ENCODE results near the gene VIPR1. TPM values are rescaled to one million over a fixed set of nuclear protein-coding genes. Genes with fewer than 3 reads are reported as not detected.

The VIPR1 gene
- total RNA-seq, 8 experiments from 2014 or later, result 0.21 to 2.9 (median 0.59) TPM

- no peak overlapping the region for H3K4me3 ChIP-seq
- no peak for ATAC-seq (replicated peaks in 6 of 8)
- no peaks in the 10 kb centered on the region for H3K4me1 ChIP-seq (replicated peaks in 1 of 2)
- H3K27ac ChIP-seq, result no peak overlapping the region
- WGBS, 10 experiments, result 0 to 100% (median 39%) methylated on average over 1 to 4 of the region's 4 CpGs; no CpG with 5 or more reads in 2 of the 10 experiments
- in situ Hi-C loops (cut with MboI; ENCODE audit: low pct_unique_long_range_greater_than_20kb in 2 of 9, low sequenced_read_pairs in 9 of 9, unreplicated experiment in 9 of 9), result no loop called here
These were observed 6.1 kb downstream of the VIPR1 start for GRCh38 chr3:42508562-42508961.

DNA sequence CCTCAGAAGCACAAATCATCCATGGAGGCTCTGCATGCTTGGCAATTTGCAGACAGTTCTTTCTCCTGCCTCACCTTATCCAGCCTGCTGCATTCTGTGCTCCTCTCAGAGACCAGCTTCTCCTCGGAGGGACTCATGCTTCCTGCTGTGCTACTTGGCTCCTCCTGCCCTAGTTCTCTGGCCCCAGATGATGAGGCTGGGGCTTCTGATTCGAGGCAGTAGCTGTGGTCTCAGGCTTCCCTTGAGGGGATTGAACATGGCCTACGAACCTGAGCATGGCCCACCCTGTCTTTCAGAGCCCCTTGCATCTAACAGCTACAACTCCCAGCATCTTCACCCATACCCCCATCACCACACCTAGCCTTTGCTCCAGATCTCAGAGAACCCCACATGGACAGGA lies 6.7 kb downstream of the VIPR1 start:
- WGBS, 10 experiments, result 20 to 61% (median 30%) methylated on average over 1 to 3 of the region's 3 CpGs; no CpG with 5 or more reads in 6 of the 10 experiments
- H3K27ac ChIP-seq, result no peak overlapping the region
- no peaks in the 10 kb centered on the region for H3K4me1 ChIP-seq (replicated peaks in 1 of 2)
- H3K4me3 ChIP-seq, result no peak overlapping the region
- ATAC-seq (replicated peaks in 6 of 8), result no peak
- in situ Hi-C loops (cut with MboI; ENCODE audit: low pct_unique_long_range_greater_than_20kb in 2 of 9, low sequenced_read_pairs in 9 of 9, unreplicated experiment in 9 of 9), result no loop called here

DNA sequence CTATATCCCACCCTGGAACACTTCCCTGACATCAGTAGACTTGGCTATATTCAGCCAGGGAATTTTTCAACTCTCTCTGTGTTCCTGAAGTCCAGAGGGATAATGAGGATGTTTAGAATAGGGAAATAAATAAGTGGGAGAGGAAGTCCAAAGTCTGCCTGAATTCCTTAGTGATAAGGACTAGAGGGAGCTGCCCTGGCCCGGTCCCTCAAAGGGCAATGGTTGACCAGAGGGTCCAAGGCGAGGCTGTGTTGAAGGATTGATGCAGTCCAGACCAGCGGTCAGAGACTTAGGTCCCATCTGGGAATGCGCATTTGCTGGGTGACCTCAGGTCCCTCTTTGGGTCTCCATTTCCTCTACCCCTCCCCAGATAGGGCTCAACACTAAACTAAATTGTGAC lies 7.9 kb downstream of the VIPR1 start:
- no peak overlapping the region for H3K4me3 ChIP-seq
- no peak for ATAC-seq (replicated peaks in 6 of 8)
- in situ Hi-C loops (cut with MboI; ENCODE audit: low pct_unique_long_range_greater_than_20kb in 2 of 9, low sequenced_read_pairs in 9 of 9, unreplicated experiment in 9 of 9), result no loop called here
- WGBS, 10 experiments, result 0 to 83% (median 60%) methylated on average over 1 to 2 of the region's 4 CpGs; no CpG with 5 or more reads in 3 of the 10 experiments
- H3K27ac ChIP-seq, result no peak overlapping the region
- no peaks in the 10 kb centered on the region for H3K4me1 ChIP-seq (replicated peaks in 1 of 2)

GRCh38 chr3:42511201-42511600 lies 8.8 kb downstream of the VIPR1 start:
- no peak overlapping the region for H3K27ac ChIP-seq
- ATAC-seq (replicated peaks in 6 of 8), result no peak

DNA sequence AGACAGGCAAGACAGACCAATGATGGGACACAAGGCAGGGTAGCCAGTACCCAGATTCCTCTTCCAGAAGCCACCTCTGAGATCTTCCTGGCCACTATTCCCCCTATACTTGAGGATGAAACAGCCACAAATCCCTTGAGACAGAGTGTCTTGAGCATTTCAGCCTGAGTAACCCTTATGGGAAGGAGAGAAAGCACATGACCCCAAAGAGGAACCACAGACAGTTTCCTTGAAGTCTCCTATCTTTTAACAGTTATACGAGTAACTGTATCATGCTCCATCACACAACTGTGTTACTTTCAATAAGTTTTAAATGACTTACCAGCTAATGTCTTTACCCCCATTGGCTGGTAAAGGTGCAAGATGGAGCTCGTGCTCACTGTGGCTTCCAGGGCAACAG lies 9.3 kb downstream of the VIPR1 start:
- in situ Hi-C loops (cut with MboI; ENCODE audit: low pct_unique_long_range_greater_than_20kb in 2 of 9, low sequenced_read_pairs in 9 of 9, unreplicated experiment in 9 of 9), result no loop called here

More at GRCh38 chr3:42511201-42511600, 8.8 kb downstream of the VIPR1 start:
- in situ Hi-C loops (cut with MboI; ENCODE audit: low pct_unique_long_range_greater_than_20kb in 2 of 9, low sequenced_read_pairs in 9 of 9, unreplicated experiment in 9 of 9), result no loop called here
- 60 to 67% methylated on average over 1 of the region's 1 CpG; no CpG with 5 or more reads in 8 of the 10 experiments for WGBS, 10 experiments
- no peak overlapping the region for H3K4me3 ChIP-seq
- no peaks in the 10 kb centered on the region for H3K4me1 ChIP-seq (replicated peaks in 1 of 2)

DNA sequence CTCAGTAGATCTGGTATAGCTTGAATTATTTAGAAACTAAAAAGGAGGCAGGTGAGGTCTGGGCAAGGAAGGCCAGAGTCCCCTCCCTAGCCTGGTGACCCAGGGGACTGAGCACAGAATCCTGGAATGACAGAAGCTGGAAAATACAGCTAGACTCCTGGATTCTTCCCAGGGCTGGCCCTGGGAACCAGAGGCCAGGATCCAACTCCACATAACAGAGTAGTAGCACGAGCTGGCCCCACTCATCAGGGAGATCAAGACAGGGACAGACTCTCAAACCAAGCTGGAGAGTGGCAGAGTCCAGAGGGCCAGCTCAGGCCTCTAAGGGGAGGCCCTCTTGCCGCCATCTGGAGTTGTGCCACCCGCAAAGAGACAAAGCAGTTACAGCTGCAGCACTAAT lies 10.7 kb downstream of the VIPR1 start:
- in situ Hi-C loops (cut with MboI; ENCODE audit: low pct_unique_long_range_greater_than_20kb in 2 of 9, low sequenced_read_pairs in 9 of 9, unreplicated experiment in 9 of 9), result no loop called here
- no peaks in the 10 kb centered on the region for H3K4me1 ChIP-seq (replicated peaks in 1 of 2)
- ATAC-seq (replicated peaks in 6 of 8), result no peak
- no peak overlapping the region for H3K4me3 ChIP-seq
- 13 to 92% methylated on average over 2 to 3 of the region's 3 CpGs; no CpG with 5 or more reads in 8 of the 10 experiments for WGBS, 10 experiments
- no peak overlapping the region for H3K27ac ChIP-seq

More for the DNA sequence above, 9.3 kb downstream of the VIPR1 start:
- ATAC-seq (replicated peaks in 6 of 8), result no peak
- WGBS, 10 experiments, result 42 to 100% (median 50%) methylated on average over 1 to 2 of the region's 2 CpGs; no CpG with 5 or more reads in 5 of the 10 experiments
- Histone ChIP-seq H3K4me3 (no peak overlapping the region), H3K4me1 (replicated peaks in 1 of 2) (no peaks in the 10 kb centered on the region), H3K27ac (no peak overlapping the region)

DNA sequence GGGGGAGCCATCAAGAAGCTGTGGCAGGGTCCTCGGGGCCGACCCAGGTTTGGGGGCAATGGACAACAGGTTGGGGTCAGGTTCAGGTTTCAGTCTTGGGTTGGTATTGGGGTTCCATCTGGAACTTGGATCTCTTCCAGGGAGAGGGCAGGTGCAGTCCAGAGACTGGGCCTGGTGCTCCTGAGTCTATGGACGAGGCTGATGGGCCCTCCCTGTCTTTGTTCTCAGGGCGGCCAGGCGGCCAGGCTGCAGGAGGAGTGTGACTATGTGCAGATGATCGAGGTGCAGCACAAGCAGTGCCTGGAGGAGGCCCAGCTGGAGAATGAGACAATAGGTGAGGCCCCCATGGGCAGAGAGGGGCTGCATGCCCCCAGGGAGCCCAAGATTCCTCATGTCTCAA lies 11.1 kb downstream of the VIPR1 start:
- in situ Hi-C loops (cut with MboI; ENCODE audit: low pct_unique_long_range_greater_than_20kb in 2 of 9, low sequenced_read_pairs in 9 of 9, unreplicated experiment in 9 of 9), result no loop called here

GRCh38 chr3:42514876-42515275 lies 12.4 kb downstream of the VIPR1 start:
- H3K4me3 ChIP-seq, result no peak overlapping the region
- no peak for ATAC-seq (replicated peaks in 6 of 8)
- in situ Hi-C loops (cut with MboI; ENCODE audit: low pct_unique_long_range_greater_than_20kb in 2 of 9, low sequenced_read_pairs in 9 of 9, unreplicated experiment in 9 of 9), result no loop called here
- no peaks in the 10 kb centered on the region for H3K4me1 ChIP-seq (replicated peaks in 1 of 2)
- no peak overlapping the region for H3K27ac ChIP-seq
- WGBS, 10 experiments, result 58 to 100% (median 89%) methylated on average over 1 to 3 of the region's 4 CpGs; no CpG with 5 or more reads in 4 of the 10 experiments

More for the DNA sequence above, 11.1 kb downstream of the VIPR1 start:
- 40 to 80% (median 70%) methylated on average over 1 to 5 of the region's 6 CpGs; no CpG with 5 or more reads in 5 of the 10 experiments for WGBS, 10 experiments
- H3K4me1 ChIP-seq (replicated peaks in 1 of 2), result no peaks in the 10 kb centered on the region
- no peak overlapping the region for H3K4me3 ChIP-seq
- no peak for ATAC-seq (replicated peaks in 6 of 8)
- no peak overlapping the region for H3K27ac ChIP-seq

DNA sequence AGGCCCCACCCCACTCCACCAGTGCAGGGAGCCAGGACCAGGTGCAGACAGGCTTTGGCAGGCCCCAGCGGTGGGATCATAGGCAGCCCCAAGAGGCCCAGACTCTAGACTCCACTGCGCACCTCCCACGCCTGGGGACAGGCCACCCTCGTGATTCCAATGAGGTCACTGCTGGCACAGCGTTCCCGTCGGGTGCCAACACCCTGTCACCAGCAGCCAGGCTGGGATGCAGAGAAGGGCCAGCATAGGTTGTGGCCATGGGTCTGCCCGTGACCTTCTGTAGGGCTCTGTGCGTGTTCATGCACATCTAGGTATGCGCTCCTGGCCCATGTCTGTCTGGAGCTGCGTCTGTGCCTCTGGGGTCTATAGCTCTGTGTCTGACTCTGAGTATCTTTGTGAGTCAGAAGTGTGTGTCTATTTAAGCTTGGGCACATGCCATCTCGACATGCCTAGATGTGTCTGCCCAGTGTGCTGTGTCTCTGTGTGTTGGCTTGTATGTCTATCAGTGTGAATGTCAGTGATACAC lies 13.0 kb downstream of the VIPR1 start:
- no peaks in the 10 kb centered on the region for H3K4me1 ChIP-seq (replicated peaks in 1 of 2)
- peak in 1 of 8 experiments; percentile 76 for ATAC-seq (replicated peaks in 6 of 8)
- WGBS, 10 experiments, result 0 to 87% (median 52%) methylated on average over 1 to 3 of the region's 12 CpGs; no CpG with 5 or more reads in 6 of the 10 experiments
- no peak overlapping the region for H3K27ac ChIP-seq
- in situ Hi-C loops (cut with MboI; ENCODE audit: low pct_unique_long_range_greater_than_20kb in 2 of 9, low sequenced_read_pairs in 9 of 9, unreplicated experiment in 9 of 9), result no loop called here
- no peak overlapping the region for H3K4me3 ChIP-seq

DNA sequence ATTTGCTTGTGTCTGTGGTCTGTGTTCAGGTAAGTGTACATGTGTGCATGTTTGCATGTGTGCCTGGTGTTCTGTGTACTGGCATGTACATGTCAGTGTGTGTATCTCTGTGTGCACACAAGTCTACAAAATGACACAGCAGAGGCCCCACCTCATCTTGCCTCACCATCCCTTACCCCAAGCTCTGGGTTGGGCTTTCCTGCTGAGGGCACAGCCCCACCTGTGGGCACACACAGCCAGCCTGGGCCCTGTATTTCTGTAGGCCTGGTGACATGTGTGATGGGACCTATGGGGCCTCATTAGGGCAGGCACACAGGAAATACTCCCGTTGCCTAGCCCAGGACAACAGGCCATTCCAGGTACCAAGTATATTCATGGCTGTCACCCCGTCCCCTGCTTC lies 13.5 kb downstream of the VIPR1 start:
- in situ Hi-C loops (cut with MboI; ENCODE audit: low pct_unique_long_range_greater_than_20kb in 2 of 9, low sequenced_read_pairs in 9 of 9, unreplicated experiment in 9 of 9), result no loop called here
- H3K27ac ChIP-seq, result no peak overlapping the region
- H3K4me3 ChIP-seq, result no peak overlapping the region
- ATAC-seq (replicated peaks in 6 of 8), result no peak
- 17 to 83% (median 55%) methylated on average over 1 to 2 of the region's 2 CpGs; no CpG with 5 or more reads in 6 of the 10 experiments for WGBS, 10 experiments
- H3K4me1 ChIP-seq (replicated peaks in 1 of 2), result no peaks in the 10 kb centered on the region

DNA sequence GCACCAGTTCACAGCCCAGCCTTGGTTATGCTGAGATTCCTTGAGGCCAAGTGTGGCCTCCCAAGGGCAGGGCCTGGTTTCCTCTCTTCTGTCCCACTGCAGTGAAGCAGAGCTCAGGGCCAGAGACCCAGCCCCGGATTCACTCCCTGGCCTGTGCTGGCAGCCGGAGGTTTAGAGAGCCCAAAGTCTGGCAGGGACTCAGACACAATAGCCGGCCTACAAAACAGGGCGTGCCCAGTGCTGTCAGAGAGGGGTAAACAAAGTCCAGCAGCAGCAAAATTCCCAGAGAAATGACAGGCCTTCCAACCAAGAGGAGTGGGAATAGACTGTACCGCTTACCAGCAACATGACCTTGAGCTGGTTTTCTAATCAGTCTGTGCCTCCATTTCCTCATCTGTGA lies 14.0 kb downstream of the VIPR1 start:
- 33 to 100% (median 82%) methylated on average over 1 to 5 of the region's 5 CpGs; no CpG with 5 or more reads in 3 of the 10 experiments for WGBS, 10 experiments
- peak in 2 of 8 experiments; percentile 9 to 23 for ATAC-seq (replicated peaks in 6 of 8)
- no peak overlapping the region for H3K4me3 ChIP-seq
- in situ Hi-C loops (cut with MboI; ENCODE audit: low pct_unique_long_range_greater_than_20kb in 2 of 9, low sequenced_read_pairs in 9 of 9, unreplicated experiment in 9 of 9), result no loop called here
- H3K27ac ChIP-seq, result no peak overlapping the region
- no peaks in the 10 kb centered on the region for H3K4me1 ChIP-seq (replicated peaks in 1 of 2)

DNA sequence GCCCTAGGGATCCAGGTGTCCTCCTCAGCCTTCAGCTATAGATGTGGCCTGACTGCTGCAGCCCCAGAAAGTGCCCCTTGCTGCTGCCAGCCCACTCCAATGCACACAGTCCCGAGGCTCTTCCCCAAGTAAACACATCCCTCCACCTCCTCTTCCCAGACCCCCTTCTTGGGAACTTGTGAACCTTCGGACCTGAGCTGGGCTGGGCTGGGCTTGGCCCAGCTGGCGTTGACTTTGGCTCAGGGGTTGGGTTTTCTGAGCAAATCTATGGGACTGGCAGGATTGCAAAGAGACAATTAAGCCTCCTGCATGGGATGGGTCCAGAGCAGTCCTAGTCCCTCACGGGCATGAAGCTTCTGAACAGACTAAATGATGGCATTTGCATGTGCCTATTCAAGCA lies 14.7 kb downstream of the VIPR1 start:
- WGBS, 10 experiments, result 40 to 82% (median 66%) methylated on average over 1 to 3 of the region's 4 CpGs; no CpG with 5 or more reads in 7 of the 10 experiments
- in situ Hi-C loops (cut with MboI; ENCODE audit: low pct_unique_long_range_greater_than_20kb in 2 of 9, low sequenced_read_pairs in 9 of 9, unreplicated experiment in 9 of 9), result no loop called here
- peak in 1 of 8 experiments; percentile 83 for ATAC-seq (replicated peaks in 6 of 8)
- no peaks in the 10 kb centered on the region for H3K4me1 ChIP-seq (replicated peaks in 1 of 2)
- H3K27ac ChIP-seq, result no peak overlapping the region
- H3K4me3 ChIP-seq, result no peak overlapping the region

DNA sequence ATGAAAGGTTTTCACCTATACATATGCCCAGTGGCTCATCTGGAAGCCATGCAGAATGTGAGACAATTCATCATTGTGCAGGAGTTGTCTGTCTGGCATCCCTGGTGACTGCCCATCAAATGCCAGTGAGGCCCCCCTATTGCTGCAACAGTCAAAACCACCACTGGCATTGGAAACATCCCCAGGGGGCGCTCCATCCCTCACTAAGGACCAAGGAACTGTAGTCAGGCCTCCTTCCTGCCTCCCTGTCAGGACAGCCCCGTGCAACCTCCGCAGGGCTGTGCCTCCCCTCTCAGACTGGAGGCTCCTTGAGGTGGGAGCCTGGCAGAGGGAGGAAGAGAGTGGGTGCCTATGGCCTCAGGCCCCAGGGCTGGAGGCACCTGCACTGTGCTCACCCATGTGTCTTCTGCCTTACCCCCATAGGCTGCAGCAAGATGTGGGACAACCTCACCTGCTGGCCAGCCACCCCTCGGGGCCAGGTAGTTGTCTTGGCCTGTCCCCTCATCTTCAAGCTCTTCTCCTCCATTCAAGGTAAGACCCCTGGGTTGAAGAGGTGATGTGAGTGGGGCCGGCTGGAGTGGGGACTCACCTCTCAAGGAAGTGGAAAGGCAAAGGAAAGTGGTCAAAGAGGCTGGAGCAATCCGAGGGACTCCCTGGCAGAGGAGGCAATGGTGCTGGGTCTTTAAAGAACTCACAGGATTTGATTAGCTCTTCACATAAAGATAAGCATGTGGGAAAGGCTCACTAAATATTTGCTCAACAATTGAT lies 16.5 kb downstream of the VIPR1 start:
- no peak for ATAC-seq (replicated peaks in 6 of 8)
- no peak overlapping the region for H3K27ac ChIP-seq
- no peaks in the 10 kb centered on the region for H3K4me1 ChIP-seq (replicated peaks in 1 of 2)
- in situ Hi-C loops (cut with MboI; ENCODE audit: low pct_unique_long_range_greater_than_20kb in 2 of 9, low sequenced_read_pairs in 9 of 9, unreplicated experiment in 9 of 9), result no loop called here
- no peak overlapping the region for H3K4me3 ChIP-seq
- WGBS, 10 experiments, result 71 to 83% (median 80%) methylated on average over 1 to 2 of the region's 6 CpGs; no CpG with 5 or more reads in 5 of the 10 experiments
